ENCODE measurements around the gene TUBB4B.

Gene TUBB4B

GRCh38 chr9:137213160-137214060 lies 27.7 kb upstream of the TUBB4B start:
- DNase-seq: no peak

- no peak for DNase-seq
Measured at GRCh38 chr9:137214620-137215019, 26.5 kb upstream of the TUBB4B start.

GRCh38 chr9:137215196-137215986 lies 25.7 kb upstream of the TUBB4B start:
- no peak for DNase-seq

DNA sequence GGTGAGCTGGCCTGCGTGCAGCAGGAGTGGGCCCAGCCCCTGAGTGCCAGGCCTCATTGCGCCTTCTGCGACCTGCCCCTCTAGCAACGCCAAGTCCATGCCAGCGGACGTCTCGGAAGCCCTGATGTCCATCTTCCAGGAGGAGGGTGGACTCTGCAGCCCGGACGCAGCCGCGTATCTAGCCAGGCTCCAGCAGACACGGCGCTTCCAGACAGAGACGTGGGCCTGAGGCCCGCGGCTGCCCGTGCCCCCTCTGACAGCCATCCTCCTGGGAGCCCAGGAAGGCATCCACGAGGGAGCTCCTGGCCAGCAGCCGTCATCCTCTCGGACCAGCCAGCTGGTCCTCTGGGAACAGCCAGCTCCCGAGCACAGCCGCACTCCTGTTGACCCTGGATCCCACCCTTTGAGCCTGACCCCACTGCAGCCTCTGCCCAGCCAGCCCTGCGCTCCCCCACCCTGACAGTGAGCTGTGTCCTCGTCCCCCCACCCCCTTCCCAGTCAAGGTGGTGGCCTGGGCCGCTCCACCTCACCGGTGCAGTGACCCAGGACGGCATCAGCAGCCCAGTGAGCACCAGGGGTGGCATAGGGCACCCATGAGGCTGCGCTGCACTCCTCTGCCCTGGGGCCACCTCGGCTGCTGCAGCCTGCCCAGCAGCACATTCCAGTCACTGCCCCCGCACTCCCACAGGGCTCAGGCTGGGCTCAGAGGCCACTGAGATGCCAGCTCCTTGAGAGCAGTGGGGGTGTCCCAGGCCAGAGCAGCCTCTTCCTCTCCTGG lies 24.7 kb upstream of the TUBB4B start:
- no peak for DNase-seq

DNA sequence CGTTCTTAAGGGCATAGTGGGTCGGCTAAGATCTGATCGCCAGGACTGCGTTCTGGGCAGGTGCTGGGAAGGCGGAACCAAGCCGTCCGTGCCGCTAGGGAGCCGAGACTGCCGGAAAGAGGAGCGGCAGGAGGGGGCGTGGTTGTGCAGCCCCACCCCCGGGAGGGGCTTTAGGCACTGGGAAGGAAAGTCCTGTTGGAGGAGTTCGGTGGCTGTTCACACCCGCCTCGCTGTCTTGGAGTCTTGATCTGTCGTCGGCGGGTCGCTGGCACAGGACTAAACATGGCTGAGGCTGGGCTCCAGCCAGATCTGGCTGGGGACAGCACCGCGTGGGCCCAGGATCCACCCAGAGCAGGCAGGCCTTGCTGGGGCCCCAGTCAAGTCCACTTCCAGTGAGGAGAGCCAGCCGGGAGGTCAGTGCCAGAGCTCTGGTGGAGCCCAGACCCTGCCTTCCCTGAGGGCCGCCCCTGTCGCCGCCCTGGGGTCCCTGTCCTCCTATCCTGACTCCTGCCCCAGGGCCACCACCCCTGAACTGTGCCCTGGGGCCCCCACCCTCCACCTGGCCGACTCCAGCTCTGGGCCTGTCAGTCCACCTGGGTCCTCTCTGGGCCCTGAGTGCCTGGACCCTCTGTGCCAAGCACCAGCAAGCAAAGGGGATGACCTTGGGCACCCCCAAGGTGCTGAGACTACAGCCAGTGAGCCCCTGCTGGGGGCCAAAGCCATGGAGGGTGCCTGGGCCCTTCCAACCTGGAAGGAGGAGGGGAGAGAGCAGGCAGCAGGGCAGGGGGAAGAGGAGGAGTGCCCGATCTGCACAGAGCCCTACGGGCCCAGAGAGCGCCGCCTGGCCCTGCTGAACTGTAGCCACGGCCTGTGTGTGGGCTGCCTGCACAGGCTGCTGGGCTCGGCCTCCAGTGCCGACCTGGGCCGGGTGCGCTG lies 23.5 kb upstream of the TUBB4B start:
- no peak for DNase-seq

- DNase-seq: no peak
Measured at GRCh38 chr9:137218212-137218753, 22.8 kb upstream of the TUBB4B start.

GRCh38 chr9:137218754-137219271 lies 22.3 kb upstream of the TUBB4B start:
- no peak for DNase-seq

DNA sequence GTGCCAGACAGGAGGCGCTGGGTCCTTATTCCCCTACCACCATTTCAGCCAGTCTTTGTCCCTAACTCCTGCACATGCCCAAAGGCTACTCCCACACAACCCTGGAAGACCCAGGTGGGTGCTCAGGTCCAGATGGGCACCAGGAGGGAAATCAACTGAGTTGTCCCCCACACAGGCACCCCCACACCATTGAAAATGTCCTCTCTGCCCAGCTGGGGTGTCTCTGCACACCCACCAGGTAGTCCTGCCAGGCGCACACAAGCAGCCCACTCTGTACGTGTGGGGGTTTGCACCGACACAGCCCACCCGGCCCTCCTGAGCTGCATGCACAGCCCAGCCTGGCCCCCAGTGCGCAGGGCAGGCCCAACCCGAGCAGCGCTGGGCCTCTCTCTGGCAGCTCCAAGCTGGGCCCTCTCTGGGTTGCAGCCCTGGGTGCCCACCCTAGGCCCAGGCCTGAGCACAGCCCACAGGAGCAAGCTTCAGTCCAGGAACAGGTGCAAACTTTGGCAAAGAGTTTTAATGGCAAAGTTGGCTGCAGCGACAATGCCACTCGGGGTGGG lies 21.2 kb upstream of the TUBB4B start:
- DNase-seq: no peak

DNA sequence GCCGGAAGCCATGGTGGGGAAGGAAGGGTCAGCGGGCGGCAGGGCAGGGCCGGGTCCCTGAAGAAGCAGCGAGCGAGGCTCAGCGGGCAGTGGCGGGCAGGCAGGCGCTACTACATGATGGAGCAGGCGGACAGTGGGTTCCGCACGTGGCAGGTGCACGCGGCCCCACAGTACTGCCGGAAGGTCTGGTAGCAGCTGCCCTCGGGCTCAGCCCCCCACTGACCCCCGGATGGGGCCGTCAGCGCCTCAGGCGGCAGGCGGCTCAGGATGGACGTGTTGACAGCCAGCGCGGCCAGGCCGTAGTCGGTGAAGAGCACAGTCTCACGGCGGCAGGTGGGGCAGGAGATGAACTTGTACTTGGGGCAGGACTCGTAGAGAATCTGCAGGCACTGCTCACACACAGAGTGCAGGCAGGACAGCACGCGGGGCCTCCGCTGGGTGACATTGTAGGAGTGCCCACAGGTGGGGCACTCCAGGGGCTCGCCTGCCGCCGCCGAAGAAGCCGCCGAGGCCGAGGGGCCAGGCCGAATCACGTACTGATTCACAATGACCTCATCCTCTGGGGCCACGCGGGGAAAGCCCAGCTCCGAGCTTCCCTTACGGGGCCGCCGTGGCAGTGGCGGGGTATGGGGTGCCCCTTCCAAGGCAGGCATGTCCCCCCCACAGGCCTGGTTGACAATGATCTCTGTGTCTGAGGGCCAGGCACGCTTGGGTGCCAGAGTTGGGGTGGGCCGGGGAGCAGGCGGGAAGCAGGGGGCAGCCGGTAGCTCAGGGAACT lies 20.6 kb upstream of the TUBB4B start:
- DNase-seq: no peak

DNA sequence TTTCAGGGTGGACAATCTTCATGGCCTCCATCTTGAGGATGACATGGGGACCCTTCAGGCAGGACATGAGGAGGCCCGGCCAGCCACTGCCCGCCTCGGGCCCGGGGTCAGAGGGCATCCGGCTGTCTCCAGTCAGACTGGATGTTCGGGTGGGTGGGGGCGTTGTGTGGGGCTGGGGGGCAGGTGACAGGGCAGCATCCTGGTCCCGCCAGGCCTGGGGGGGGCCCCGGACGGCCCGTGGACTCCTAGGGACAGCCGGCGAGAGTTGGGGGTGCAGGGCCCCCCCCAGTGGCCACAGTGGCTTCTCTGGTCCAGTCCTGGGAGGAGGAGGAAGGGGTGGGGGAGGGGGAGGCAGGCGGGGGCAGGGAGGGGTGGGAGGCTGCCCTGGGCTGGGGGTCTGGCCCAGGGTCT lies 20.0 kb upstream of the TUBB4B start:
- DNase-seq: no peak

DNA sequence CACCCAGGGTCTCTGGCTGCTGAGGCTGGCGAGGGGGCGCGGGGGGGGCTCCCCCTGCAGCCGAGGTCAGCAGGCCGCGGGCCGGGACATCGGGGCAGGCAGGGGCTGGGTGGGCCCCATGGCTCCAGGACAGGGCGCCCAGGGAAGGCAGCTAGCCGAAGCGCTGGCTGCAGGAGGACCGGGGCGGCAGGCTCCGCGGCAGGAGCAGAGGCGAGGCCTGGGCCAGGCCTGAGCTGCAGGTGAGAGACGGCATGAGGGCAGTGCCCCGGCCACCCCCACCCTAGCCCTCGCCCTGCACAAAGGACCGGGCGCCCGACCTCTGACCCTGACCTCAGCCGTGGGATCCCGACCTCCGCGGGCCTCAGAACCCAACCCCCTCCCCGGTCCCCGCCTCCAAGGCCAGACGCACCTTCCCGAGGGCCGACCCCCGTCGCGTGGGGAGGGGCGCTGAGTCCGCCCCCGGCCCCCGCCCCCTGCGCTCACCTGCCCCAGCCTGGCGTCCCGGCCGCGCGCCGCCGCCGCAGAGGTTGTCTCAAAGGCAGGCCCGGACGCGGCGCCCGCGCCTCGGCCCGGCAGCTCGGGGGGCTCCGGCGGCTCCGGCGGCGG lies 19.5 kb upstream of the TUBB4B start:
- no peak for DNase-seq

DNA sequence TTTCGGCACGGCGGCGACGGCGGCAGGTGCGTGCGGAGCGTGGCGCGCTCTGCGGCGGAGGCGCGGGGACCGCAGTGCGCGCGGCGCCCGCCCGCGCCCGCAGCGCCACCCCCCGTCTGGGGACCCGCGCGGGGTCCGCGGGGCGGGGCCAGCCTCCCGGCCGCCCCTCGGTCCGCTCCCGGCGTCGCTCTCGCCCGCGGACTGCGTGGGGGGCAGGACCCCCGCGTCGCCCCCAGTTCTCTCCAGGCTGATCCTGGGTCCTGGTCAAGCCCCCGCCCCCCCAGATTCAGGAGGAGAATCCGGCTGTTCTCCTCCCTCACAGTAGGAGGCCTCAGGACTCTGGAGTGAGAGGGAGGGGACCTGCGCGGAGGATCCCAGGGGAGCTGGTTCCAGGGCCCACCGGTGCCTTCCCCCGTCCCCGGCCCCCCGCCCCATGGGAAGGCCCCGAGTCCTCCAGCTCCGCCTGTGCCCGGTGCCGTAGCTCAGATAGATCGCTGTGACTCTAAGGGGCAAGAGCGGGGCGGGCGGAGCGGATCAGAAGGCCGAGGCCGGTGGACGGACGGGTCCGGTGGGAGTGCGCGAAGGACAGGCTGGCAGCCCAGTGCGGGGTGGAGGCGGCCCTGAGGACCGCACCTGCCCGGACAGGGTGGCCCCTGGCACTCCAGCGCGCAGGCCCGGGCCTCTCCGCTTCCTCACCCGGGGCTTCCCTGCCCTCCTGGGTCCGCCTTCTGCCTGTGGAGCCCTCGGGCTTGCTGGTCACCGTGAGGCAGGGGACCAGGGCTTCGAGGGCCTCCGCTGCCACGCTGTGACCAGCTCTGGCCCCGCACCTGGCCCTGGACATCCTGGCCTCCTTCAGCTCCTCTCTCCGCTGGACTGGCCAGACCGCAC lies 18.7 kb upstream of the TUBB4B start, which contains the start of gene RNF208:
TSS of gene RNF208 (minus strand) at position 51 of the 888 bp plus-strand sequence. CDS start 1,028 bp downstream, outside the sequence.
- no peak for DNase-seq

GRCh38 chr9:137223078-137223970 lies 17.8 kb upstream of the TUBB4B start:
- peak; percentile 97 for DNase-seq

- DNase-seq: no peak
Measured at GRCh38 chr9:137224830-137225694, 16.0 kb upstream of the TUBB4B start, which contains the start of gene CYSRT1. TSS of gene CYSRT1 (plus strand) at chr9:137225174. CDS start at chr9:137225622, 448 bp downstream.

DNA sequence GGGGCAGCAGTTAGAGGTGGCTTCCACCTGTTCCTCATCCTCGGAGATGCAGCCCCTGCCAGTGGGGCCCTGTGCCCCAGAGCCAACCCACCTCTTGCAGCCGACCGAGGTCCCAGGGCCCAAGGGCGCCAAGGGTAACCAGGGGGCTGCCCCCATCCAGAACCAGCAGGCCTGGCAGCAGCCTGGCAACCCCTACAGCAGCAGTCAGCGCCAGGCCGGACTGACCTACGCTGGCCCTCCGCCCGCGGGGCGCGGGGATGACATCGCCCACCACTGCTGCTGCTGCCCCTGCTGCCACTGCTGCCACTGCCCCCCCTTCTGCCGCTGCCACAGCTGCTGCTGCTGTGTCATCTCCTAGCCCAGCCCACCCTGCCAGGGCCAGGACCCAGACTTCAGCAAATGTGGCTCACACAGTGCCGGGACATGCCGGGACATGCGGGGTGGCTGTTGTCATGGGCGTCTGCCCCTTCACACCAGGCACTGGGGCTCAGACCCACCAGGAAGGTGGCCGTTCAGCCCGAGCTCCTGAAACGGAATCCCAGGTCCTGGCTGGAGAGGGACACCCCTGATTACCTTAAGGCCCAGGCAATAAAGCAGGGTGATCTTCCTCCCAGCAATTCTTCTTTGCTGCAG lies 15.3 kb upstream of the TUBB4B start:
- no peak for DNase-seq
